Sigmoid colon (tissue), 4 donors: ENCODE measurements around the gene KCNK2.

Source experiments
- CTCF ChIP-seq, 4 experiments: fragments of 450-650 bp in 3 of 4; fragments of 200-600 bp in 1 of 4; IDR thresholded peaks; one replicate each; pipeline ENCODE4 v1.5.1; 2016 to 2019; ENCODE audit warnings: antibody characterized with exemption in 4 of 4, mild to moderate bottlenecking in 3 of 4, moderate library complexity in 2 of 4
- EP300 ChIP-seq, 4 donors: sonication (generic); formaldehyde crosslinking; IDR thresholded peaks; one replicate each; pipeline ENCODE4 v1.6.1; 2017; ENCODE audit warnings: antibody characterized with exemption in 4 of 4
- POLR2A ChIP-seq, 2 donors: fragments of 450-650 bp; IDR thresholded peaks; one replicate each; pipeline ENCODE4 v1.6.1; 2016; ENCODE audit warnings: antibody characterized with exemption in 2 of 2, mild to moderate bottlenecking in 2 of 2, moderate library complexity in 2 of 2
- POLR2AphosphoS5 ChIP-seq, 4 donors: sonication (generic); formaldehyde crosslinking; IDR thresholded peaks; one replicate each; pipeline ENCODE4 v1.6.1; 2017; ENCODE audit warnings: antibody characterized with exemption in 4 of 4

GRCh38 chr1:215118081-215118480 lies 35.5 kb downstream of the KCNK2 start:
- no peak for TF ChIP-seq EP300 (IDR thresholded peaks at IDR 0.05)
- TF ChIP-seq POLR2A (IDR thresholded peaks at IDR 0.05): no peak
- TF ChIP-seq CTCF (IDR thresholded peaks at IDR 0.05): no peak
- TF ChIP-seq POLR2AphosphoS5 (IDR thresholded peaks at IDR 0.05): no peak
